Activated gamma-delta T cell treated with anti-CD3 and anti-CD28 coated beads, Interleukin-2, amount 50 U/mL, for 16 hours (primary cell): ENCODE data around the gene NUDT3.

Experiments
- DNase-seq: peaks from one replicate; pipeline ENCODE4 v3.0.0-alpha.2; 2020; ENCODE audit warnings: low read depth

NUDT3 gene

GRCh38 chr6:34319471-34319885 lies 73.0 kb downstream of the NUDT3 start:
- DNase-seq = no peak

DNA sequence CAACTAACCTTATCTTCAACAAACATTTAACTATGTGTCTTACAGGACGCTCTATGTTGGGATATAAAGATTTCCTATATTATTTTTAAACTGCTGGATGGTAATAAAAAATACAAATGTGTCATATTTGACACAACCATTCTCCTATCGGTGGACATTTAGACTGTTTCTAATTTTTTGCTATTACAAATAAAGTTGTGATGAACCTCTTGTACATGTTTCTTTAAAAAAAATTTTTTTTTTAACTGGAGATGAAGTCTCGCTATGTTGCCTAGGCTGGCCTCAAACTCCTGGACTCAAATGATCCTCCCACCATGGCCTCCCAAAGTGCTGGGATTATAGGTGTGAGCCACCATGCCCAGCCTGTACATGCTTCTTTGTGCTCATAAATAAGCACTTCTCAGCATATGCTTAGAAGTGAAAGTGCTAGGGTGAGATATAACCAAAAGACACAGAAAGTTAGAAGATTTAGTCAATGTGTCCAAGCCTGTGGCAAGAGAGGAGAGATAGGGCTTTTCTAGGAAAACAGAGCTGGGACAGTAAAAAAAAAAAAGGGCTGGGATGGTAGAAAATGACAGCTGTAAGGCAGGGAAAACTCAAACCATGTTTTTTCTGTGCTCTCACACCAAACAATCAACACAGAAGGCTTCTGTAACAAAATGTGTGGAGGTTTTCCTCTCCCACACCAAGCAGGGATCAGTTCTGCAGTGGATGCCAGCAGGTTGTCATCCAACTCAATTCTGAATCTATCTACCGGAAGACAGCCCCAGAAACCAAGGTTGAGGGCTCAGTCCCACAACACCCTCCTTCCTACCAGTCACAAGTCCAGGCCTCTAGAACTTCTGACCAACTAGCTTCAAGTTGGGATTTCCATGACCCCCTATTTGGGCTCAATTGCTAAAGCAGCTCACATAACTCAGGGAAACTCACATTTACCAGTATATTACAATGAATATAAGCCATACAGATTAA lies 73.7 kb downstream of the NUDT3 start:
- no peak for DNase-seq

DNA sequence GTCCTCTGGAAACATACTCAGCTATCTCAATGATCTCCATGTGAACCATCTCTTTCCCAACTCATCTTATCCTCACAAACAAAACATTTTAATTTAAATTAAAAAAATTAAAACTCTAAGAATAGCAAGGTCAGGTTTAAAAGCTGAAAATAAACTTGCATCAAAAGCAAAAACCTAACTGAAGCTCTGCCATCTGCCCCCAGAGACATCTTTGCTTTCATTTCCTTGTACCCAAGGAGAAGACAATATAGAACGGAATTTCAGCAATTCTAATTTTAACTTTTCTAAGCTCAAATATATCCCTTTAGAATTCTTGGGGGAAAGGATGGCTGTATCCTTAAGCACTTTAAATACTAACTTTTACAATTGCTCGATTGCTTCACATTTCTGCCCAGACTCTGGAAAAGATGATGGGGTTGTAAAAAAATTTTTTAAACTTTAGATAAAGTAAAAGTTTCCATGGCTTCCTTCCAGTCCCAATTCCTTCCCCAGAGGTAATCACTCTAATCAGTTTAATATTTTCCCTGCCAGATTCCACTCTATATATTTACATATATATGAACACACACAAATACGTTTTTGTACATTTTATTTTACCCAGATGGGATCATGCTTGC lies 74.5 kb downstream of the NUDT3 start:
- no peak for DNase-seq

- no peak for DNase-seq
These were observed 75.3 kb downstream of the NUDT3 start for GRCh38 chr6:34317172-34317477.

DNA sequence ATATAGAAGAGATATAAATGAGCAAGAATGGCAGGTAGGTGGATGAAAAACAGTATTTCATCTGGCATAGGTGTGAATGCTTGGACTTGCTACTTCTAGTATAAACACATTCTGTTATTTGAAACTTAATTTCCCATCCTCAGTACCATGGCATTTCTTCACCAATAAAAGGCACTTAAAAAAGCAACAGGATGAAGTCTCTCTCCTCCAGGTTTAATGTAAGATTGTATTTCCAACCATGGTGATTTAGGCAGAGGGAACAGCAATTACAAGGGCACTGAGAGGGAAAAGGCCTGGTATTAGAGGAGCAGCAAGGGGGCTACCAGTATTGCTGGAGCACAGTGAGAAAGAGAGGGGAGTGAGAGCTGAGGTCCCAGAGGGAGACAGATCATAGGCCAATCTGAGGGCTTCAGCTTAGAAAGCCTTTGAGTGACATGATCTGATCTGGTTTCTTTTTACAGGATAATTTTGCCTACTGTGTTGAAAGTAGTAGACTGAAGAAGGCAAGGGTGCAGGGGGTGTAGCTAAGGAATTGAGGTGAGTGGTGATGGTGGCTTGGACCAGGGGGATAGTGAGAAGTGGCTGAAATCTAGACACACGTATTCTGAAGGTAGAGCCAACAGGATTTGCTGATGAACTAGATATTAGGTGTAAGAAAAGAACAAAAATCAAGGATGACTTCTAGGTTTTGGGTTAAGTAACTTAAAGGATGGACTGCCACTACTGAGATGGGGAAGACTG lies 75.9 kb downstream of the NUDT3 start:
- no peak for DNase-seq

- DNase-seq = no peak
These were observed 76.7 kb downstream of the NUDT3 start for GRCh38 chr6:34315780-34316179.

DNA sequence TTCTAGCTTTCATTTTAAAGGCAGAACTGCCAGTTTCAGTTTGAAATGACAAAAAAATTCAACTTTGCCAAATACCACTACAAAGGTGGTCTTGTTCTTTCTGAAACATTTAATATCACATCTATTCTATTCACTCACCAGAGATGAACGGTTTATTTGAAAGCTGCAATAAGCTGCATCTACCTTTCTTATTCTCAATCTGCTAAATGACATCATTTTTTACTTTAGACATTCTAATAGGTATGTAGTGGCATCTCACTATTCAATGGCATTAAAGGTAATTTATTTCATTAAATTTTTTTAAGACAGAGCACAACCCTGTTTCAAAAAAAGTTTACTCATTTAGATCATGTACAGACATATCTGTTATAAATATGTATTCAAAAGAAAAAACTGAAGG lies 77.2 kb downstream of the NUDT3 start:
- no peak for DNase-seq

- no peak for DNase-seq
These were observed 80.2 kb downstream of the NUDT3 start for GRCh38 chr6:34312259-34312658.

GRCh38 chr6:34310817-34311216 lies 81.7 kb downstream of the NUDT3 start:
- no peak for DNase-seq

GRCh38 chr6:34308483-34308882 lies 84.0 kb downstream of the NUDT3 start:
- DNase-seq = no peak

DNA sequence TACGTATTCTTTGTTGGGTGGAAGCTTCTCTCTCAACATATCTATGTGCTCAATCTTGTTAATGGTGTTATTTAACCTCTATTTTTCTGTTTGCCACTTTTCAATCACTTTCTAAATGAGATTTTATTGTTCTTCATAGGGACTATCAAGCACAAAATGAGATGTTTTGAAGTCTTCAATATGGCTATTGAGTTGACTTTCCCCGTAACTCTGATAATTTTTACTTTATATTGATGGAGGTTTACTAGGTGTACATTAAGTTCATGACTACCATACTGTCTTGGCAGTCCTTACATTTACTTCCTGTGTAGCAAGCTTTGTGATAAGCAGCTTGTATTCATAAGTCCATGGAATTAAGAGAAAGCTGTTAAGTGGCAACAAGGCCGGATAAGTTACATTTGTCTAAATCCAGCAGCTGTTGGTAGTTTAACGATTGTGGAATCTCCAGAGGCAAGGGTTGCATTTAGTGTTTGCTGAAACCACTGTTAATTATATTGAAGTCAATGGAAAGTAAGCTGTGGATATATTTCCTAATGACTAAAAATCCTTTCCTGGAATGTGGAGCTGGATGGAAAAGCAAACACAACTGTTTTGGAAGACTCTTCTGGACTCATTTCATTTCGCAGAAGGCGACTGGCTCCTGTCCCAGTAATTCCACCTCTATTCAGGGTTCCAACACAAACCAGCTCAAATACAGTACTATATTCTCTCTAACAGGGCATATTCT lies 86.3 kb downstream of the NUDT3 start:
- DNase-seq = no peak

DNA sequence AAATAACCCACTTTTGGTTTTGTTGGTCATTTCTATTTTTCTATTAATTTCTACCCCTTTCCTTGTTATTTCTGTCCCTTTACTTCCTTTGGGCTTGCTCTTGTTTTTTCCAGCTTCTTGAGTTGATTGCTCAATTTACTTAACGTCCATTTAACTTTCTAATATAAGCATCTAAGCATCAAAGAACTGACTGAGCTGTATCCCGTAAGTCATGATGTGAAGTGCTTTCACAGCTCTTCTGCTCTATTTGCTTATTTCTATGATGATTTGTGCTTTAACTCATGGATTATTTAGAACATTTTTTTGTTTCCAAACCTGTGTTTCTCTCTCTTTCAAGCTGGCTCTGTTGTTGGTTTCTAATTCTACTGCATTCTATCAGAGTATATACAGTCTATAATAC lies 87.0 kb downstream of the NUDT3 start:
- no peak for DNase-seq

GRCh38 chr6:34304164-34304563 lies 88.3 kb downstream of the NUDT3 start:
- DNase-seq = no peak

GRCh38 chr6:34302929-34303328 lies 89.5 kb downstream of the NUDT3 start:
- DNase-seq = no peak

- DNase-seq = no peak
These were observed 91.1 kb downstream of the NUDT3 start for GRCh38 chr6:34301408-34301807.

DNA sequence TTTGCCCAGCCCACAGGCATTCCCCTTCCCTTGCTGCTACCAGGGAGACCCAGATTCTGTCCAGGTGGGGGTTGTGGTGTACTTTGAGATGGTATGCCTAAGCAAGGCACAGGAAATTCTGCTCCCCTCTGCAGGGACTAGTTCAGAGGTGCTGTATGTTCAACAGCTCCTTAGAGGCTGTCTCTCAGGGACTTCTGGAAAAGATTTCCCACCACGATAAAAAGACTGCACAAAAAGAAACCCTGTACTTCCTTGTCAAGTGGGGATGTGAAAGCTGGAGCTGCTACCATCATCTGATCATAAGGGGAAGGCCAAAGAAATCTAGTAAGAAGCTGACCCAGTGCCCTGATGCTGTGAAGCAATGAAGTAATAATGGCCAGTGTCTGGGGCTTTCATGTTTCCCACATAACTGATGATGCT lies 92.1 kb downstream of the NUDT3 start:
- no peak for DNase-seq

DNA sequence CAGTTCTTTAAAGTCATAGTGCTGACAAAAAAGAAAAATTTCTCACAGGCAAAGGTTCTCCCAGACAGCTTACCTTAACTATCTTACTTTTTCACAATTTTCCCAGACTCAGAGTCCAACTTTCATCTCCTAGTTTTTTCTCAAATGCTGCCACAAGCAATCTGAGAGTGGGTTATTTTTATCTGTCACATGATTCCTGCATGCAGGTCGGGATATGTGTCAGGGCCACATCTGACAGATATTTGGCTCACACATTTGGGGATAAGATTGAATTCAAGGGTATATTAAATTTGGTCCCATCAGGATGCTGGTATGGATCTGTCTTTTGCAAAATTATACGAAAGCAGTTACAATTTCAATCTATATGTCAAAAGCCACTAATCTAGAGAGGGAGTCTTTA lies 93.5 kb downstream of the NUDT3 start:
- no peak for DNase-seq

- DNase-seq = no peak
These were observed 96.7 kb downstream of the NUDT3 start for GRCh38 chr6:34295721-34296120.

GRCh38 chr6:34292954-34293353 lies 99.5 kb downstream of the NUDT3 start:
- no peak for DNase-seq

DNA sequence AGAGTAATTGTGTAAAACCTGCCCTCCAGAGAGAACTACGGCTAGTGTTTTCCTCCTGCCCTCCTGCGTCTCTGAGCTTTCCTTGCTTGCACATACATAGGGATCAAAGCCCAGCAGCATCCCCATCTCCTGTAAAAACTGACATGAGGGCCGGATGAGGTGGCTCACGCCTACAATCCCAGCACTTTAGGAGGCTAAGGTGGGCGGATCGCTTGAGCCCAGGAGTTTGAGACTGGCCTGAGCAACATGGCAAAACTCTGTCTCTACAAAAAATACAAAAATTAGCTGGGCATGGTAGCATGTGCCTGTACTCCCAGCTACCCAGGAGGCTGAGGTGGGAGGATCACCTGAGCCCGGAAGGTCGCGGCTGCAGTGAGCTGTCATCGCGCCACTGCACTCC lies 103.3 kb downstream of the NUDT3 start:
- DNase-seq = no peak

DNA sequence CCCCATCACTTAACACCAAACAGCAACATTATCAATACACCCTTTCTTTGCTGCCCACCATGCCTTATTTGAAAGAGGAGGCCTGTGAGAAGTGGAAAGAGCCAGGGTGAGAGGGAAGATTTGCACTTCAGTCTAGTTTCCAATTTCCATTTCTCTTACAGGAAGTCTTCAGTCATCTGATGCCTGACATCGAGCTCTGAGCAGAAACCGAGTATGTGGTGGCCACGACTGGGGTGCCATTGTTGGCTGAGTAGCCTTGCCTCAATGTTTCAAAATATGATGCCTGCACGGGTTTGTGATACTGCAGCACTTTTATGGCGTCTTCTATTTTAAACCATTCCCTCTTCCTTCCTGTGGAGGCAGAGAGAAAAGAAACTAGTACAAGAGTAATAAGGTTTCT lies 103.9 kb downstream of the NUDT3 start:
- no peak for DNase-seq

DNA sequence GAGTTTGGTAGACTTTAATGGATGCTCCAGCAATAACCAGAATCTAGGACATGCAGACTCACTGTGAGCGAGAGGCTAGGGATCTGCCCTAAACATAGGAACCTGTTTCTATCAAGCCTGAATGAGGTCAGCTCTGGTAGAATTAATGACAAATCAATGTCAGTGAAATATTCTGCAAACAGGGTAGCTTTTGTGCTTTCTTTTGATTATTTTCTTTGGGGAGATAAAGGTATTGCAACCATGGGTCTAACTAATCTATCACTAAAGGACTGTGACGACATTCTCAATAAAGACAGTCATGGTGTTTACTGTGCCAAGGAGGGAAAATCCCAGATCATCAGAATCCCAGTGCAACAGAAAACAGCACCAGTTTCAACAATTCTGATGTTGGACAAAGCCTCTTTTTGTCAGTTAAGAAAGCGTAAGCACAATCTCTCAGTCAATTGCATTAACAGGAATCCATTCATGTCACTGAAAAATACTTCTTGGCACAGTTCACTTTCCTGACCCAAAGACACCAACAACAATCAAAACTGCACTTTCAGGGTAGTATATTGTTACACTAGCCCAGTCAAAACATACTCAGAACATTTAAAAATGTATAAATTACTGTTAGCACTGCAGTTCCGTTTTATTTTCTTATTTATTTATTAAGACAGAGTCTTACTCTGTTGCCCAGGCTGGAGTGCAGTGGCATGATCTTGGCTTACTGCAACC lies 106.9 kb downstream of the NUDT3 start:
- no peak for DNase-seq
